Nephron progenitor cell (in vitro differentiated cells): ENCODE results near the gene ZNF35.

Source experiments
- DNase-seq: peaks from one replicate; pipeline ENCODE4 v3.0.0; 2021
- H3K27ac Mint-ChIP-seq: 2 replicates; pipeline ENCODE4 v1.8.0; 2021; ENCODE audit warnings: mild to moderate bottlenecking, moderate library complexity, mixed read lengths
- H3K27me3 Mint-ChIP-seq: 2 replicates; pipeline ENCODE4 v1.8.0; 2021; ENCODE audit warnings: mild to moderate bottlenecking, low read depth, mixed read lengths; ENCODE audit not compliant: poor library complexity
- H3K36me3 Mint-ChIP-seq: 2 replicates; pipeline ENCODE4 v1.8.0; 2021; ENCODE audit warnings: low read depth, mixed read lengths
- H3K4me1 Mint-ChIP-seq: 2 replicates; pipeline ENCODE4 v1.8.0; 2021; ENCODE audit warnings: mixed read lengths
- H3K4me3 Mint-ChIP-seq: 2 replicates; pipeline ENCODE4 v1.8.0; 2021; ENCODE audit warnings: mild to moderate bottlenecking, moderate library complexity, mixed read lengths
- H3K9me3 Mint-ChIP-seq: 2 replicates; pipeline ENCODE4 v1.8.0; 2021; ENCODE audit warnings: mild to moderate bottlenecking, moderate library complexity, mixed read lengths
- CTCF ChIP-seq: fragments of 200-600 bp; sonication (generic); IDR thresholded peaks from 2 replicates; pipeline ENCODE4 v1.5.0; 2021; ENCODE audit warnings: antibody characterized with exemption

The ZNF35 gene

GRCh38 chr3:44632193-44632592 is 16.3 kb upstream of the ZNF35 start:
- H3K27ac Mint-ChIP-seq: peak overlapping the region; percentile 90

GRCh38 chr3:44642337-44642736 is 6.2 kb upstream of the ZNF35 start:
- TF ChIP-seq CTCF: no peak
- Mint-ChIP-seq H3K36me3 (peaks cover 100% of the 10 kb centered on the region), H3K27me3 (no peaks in the 10 kb centered on the region), H3K4me1 (no peaks in the 10 kb centered on the region), H3K9me3 (peaks cover 96% of the 10 kb centered on the region), H3K27ac (no peak overlapping the region), H3K4me3 (no peak overlapping the region)
- DNase-seq: no peak

More at GRCh38 chr3:44632193-44632592, 16.3 kb upstream of the ZNF35 start:
- DNase-seq: no peak
- no peaks in the 10 kb centered on the region for H3K27me3 Mint-ChIP-seq
- H3K9me3 Mint-ChIP-seq: peaks cover 26% of the 10 kb centered on the region
- no peak overlapping the region for H3K4me3 Mint-ChIP-seq
- peaks cover 4% of the 10 kb centered on the region for H3K4me1 Mint-ChIP-seq
- H3K36me3 Mint-ChIP-seq: peaks cover 93% of the 10 kb centered on the region
- TF ChIP-seq CTCF: no peak

DNA sequence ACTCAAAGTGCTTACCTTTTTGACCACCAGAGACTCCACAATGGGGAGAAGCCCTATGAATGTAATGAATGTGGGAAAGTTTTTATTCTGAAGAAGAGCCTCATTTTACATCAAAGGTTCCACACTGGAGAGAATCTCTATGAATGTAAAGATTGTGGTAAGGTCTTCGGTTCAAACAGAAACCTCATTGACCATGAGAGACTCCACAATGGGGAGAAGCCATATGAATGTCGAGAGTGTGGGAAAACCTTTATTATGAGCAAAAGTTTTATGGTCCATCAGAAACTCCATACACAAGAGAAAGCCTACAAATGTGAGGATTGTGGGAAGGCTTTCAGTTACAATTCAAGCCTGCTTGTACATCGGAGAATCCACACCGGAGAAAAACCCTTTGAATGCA is 5.5 kb upstream of the ZNF35 start:
- Mint-ChIP-seq H3K9me3 (peaks cover 93% of the 10 kb centered on the region), H3K4me3 (no peak overlapping the region), H3K4me1 (peaks cover 3% of the 10 kb centered on the region), H3K36me3 (peaks cover 100% of the 10 kb centered on the region), H3K27me3 (no peaks in the 10 kb centered on the region), H3K27ac (no peak overlapping the region)
- DNase-seq: no peak
- no peak for TF ChIP-seq CTCF

DNA sequence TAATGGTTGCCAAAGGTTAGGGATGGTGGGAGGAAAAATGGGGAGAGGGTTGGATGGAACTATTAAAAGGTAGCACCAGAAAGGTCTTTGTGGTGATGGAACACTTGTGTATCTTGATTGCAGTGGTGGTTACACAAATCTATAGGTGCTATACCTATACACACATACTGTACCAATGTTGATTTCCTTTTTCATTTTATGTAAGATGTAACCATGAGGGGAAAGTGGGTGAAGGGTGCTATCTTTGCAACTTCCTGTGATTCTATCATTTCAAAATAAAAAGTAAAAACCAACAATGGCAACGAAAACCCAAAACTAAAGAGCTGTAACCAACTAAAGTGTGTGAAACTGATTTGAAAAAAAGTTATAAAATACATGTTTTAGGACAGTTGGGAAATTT is 761 bp upstream of the ZNF35 start:
- TF ChIP-seq CTCF: no peak
- Mint-ChIP-seq H3K9me3 (peaks cover 47% of the 10 kb centered on the region), H3K27ac (no peak overlapping the region), H3K27me3 (no peaks in the 10 kb centered on the region), H3K4me1 (peaks cover 19% of the 10 kb centered on the region), H3K36me3 (peaks cover 83% of the 10 kb centered on the region), H3K4me3 (peak overlapping the region; percentile 91)
- no peak for DNase-seq

DNA sequence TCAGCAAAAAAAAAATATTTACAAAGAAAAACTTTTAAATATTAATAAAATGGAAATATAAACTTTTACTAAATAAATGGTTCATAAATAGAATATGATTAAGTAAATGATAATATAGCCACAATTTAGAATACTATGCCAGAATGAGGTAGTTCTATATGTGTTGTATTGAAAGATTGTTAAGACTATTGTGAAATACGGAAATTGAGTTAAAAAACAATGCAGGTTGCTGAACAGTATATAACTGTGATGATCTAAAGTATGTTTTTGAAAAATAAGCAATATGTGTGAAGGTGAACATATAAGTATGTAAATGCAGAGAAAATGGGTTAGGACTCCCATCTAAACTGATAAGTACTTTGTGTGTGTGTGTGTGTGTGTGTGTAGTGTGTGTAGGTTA is 1.2 kb downstream of the ZNF35 start:
- no peak for TF ChIP-seq CTCF
- H3K4me3 Mint-ChIP-seq: peak overlapping the region; percentile 91
- no peaks in the 10 kb centered on the region for H3K27me3 Mint-ChIP-seq
- no peak for DNase-seq
- peaks cover 34% of the 10 kb centered on the region for H3K9me3 Mint-ChIP-seq
- no peak overlapping the region for H3K27ac Mint-ChIP-seq
- H3K4me1 Mint-ChIP-seq: peaks cover 19% of the 10 kb centered on the region
- H3K36me3 Mint-ChIP-seq: peaks cover 83% of the 10 kb centered on the region

GRCh38 chr3:44654039-44654438 is 5.5 kb downstream of the ZNF35 start:
- H3K36me3 Mint-ChIP-seq: peaks cover 89% of the 10 kb centered on the region
- H3K4me3 Mint-ChIP-seq: no peak overlapping the region
- H3K4me1 Mint-ChIP-seq: peaks cover 11% of the 10 kb centered on the region
- no peak overlapping the region for H3K27ac Mint-ChIP-seq
- TF ChIP-seq CTCF: no peak
- no peak for DNase-seq
- H3K9me3 Mint-ChIP-seq: peaks cover 39% of the 10 kb centered on the region
- peaks cover 3% of the 10 kb centered on the region for H3K27me3 Mint-ChIP-seq
